ENCODE results near the gene HOXC12. TPM values are rescaled to one million over a fixed set of nuclear protein-coding genes. Genes with fewer than 3 reads are reported as not detected.
A peak's percentile ranks its signal among the peaks of the same experiment; 100 is the strongest.

HOXC12 gene
- total RNA-seq, 2 experiments from 2014 or later, result not detected

- no peaks in the 10 kb centered on the region for H3K36me3 Mint-ChIP-seq (ENCODE audit: low read depth)
- Histone ChIP-seq H3K4me3 (ENCODE audit: low read length) (no peak overlapping the region), H3K9me3 (ENCODE audit: control insufficient read depth in 1 of 2, insufficient read depth in 1 of 2, low read length in 2 of 2) (peaks cover 0 to 44% of the 10 kb centered on the region in 2 experiments), H3K27ac (ENCODE audit: low read depth in 1 of 2, low read length in 2 of 2) (no peak overlapping the region), H3K4me1 (ENCODE audit: insufficient read depth, low read length) (peaks cover 21% of the 10 kb centered on the region), H3K36me3 (ENCODE audit: insufficient read depth, low read length) (no peaks in the 10 kb centered on the region), H3K27me3 (ENCODE audit: control insufficient read depth in 1 of 2, insufficient read depth in 2 of 2, low read length in 2 of 2) (peaks cover 82 to 98% of the 10 kb centered on the region in 2 experiments)
- POLR2A ChIA-PET, result no interaction called here
- H3K4me1 Mint-ChIP-seq (ENCODE audit: low read depth), result peaks cover 29% of the 10 kb centered on the region
- no peak for ATAC-seq (ENCODE audit: poor library complexity)
- DNase-seq, result no peak
- intact Hi-C loops (cut with DNase I, micrococcal nuclease), result no loop called here
- no peaks in the 10 kb centered on the region for H3K9me3 Mint-ChIP-seq
- H3K27me3 Mint-ChIP-seq, result peaks cover 90% of the 10 kb centered on the region
- no peak for TF ChIP-seq CTCF (IDR thresholded peaks at IDR 0.05)
- CTCF ChIA-PET, result interaction anchor here (0.6 kb wide), 2 partner anchors 68 to 76 kb away, joined by 3 read pairs; partner anchors contain the start of gene HOXC8
- H3K27ac Mint-ChIP-seq, result no peak overlapping the region
- no peak overlapping the region for H3K4me3 Mint-ChIP-seq
These were observed 14.2 kb upstream of the HOXC12 start for GRCh38 chr12:53940443-53941014.

GRCh38 chr12:53941187-53941586 is 13.5 kb upstream of the HOXC12 start:
- TF ChIP-seq CTCF (IDR thresholded peaks at IDR 0.05), result no peak
- Mint-ChIP-seq H3K4me3 (no peak overlapping the region), H3K4me1 (ENCODE audit: low read depth) (peaks cover 23% of the 10 kb centered on the region), H3K27ac (no peak overlapping the region), H3K9me3 (no peaks in the 10 kb centered on the region), H3K36me3 (ENCODE audit: low read depth) (no peaks in the 10 kb centered on the region), H3K27me3 (peaks cover 90% of the 10 kb centered on the region)
- intact Hi-C loops (cut with DNase I, micrococcal nuclease), result no loop called here
- H3K4me3 ChIP-seq (ENCODE audit: low read length), result no peak overlapping the region
- H3K4me1 ChIP-seq (ENCODE audit: insufficient read depth, low read length), result peaks cover 18% of the 10 kb centered on the region
- H3K36me3 ChIP-seq (ENCODE audit: insufficient read depth, low read length), result no peaks in the 10 kb centered on the region
- POLR2A ChIA-PET, result no interaction called here
- peaks cover 0 to 39% of the 10 kb centered on the region in 2 experiments for H3K9me3 ChIP-seq (ENCODE audit: control insufficient read depth in 1 of 2, insufficient read depth in 1 of 2, low read length in 2 of 2)
- no peak overlapping the region for H3K27ac ChIP-seq (ENCODE audit: low read depth in 1 of 2, low read length in 2 of 2)
- DNase-seq (no peak), ATAC-seq (ENCODE audit: poor library complexity) (no peak)
- CTCF ChIA-PET, result no interaction called here
- peaks cover 82 to 98% of the 10 kb centered on the region in 2 experiments for H3K27me3 ChIP-seq (ENCODE audit: control insufficient read depth in 1 of 2, insufficient read depth in 2 of 2, low read length in 2 of 2)

GRCh38 chr12:53941750-53942149 is 13.0 kb upstream of the HOXC12 start:
- Mint-ChIP-seq H3K4me1 (ENCODE audit: low read depth) (peaks cover 23% of the 10 kb centered on the region), H3K27me3 (peaks cover 90% of the 10 kb centered on the region), H3K27ac (no peak overlapping the region), H3K36me3 (ENCODE audit: low read depth) (no peaks in the 10 kb centered on the region), H3K4me3 (no peak overlapping the region), H3K9me3 (no peaks in the 10 kb centered on the region)
- ATAC-seq (ENCODE audit: poor library complexity) (peak; percentile 58), DNase-seq (no peak)
- no peaks in the 10 kb centered on the region for H3K36me3 ChIP-seq (ENCODE audit: insufficient read depth, low read length)
- CTCF ChIA-PET, result no interaction called here
- TF ChIP-seq CTCF (IDR thresholded peaks at IDR 0.05), result no peak
- H3K9me3 ChIP-seq (ENCODE audit: control insufficient read depth in 1 of 2, insufficient read depth in 1 of 2, low read length in 2 of 2), result peaks cover 0 to 36% of the 10 kb centered on the region in 2 experiments
- POLR2A ChIA-PET, result no interaction called here
- intact Hi-C loops (cut with DNase I, micrococcal nuclease), result no loop called here
- H3K27me3 ChIP-seq (ENCODE audit: control insufficient read depth in 1 of 2, insufficient read depth in 2 of 2, low read length in 2 of 2), result peaks cover 85 to 98% of the 10 kb centered on the region in 2 experiments
- H3K4me3 ChIP-seq (ENCODE audit: low read length), result no peak overlapping the region
- H3K4me1 ChIP-seq (ENCODE audit: insufficient read depth, low read length), result peaks cover 18% of the 10 kb centered on the region
- no peak overlapping the region for H3K27ac ChIP-seq (ENCODE audit: low read depth in 1 of 2, low read length in 2 of 2)

Data from CD4-positive, alpha-beta T cell (primary cell).